NOMO-1 (cell line): ENCODE data around the gene MLLT1.

Source experiments
- DNase-seq, 2 experiments: peaks; one replicate each; lab custom pipeline; 2025; ENCODE audit not compliant: unreplicated experiment in 2 of 2; lab: John Stamatoyannopoulos, UW

MLLT1 gene

DNA sequence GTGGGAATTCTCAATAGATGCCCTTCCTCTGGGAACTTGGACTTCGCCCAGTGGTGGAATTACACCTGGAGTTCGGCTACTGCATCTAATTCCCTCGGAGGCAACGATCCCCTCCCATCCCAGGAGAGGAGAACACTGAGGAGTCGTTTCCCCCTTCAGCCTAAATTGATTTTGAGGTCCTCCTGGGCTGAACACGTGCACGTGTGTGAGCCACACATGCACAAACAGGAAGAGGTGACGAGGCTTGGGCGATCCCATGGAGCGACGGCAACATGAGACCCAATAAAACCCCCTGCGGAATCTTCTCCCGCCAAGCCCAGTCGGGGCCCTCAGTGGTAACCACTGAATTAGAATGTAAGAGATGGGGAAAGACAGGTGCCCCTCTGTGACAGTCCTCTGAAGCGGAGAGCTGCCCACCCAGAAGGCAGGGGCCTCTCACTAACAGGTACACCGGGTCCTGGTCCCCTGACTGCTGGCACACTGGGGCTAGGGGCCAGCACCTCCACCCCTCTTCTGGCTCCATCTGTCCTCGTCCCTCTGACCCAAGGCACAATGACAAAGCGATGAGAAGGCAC is 4.5 kb downstream of the MLLT1 start:
- no peak for DNase-seq

DNA sequence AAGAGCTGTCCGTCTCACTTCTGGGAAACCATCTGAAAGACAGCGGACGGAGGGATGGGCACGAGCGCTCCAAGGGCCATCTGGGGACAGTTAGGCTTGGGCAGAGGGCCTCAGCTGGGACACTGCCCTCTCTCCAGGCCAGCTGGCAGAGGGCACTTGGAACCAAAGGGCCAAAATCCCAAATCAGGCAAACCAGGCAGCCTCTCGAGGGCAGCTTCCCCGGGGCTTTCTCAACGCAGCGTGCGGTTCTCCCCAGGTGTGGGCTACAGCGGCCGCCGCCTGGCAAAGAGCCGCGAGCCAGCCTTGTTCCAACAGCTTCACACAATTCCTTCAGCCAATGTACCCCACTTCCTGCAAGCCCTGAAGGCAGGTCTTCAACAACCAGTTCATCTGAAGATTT is 5.0 kb downstream of the MLLT1 start:
- DNase-seq = no peak

DNA sequence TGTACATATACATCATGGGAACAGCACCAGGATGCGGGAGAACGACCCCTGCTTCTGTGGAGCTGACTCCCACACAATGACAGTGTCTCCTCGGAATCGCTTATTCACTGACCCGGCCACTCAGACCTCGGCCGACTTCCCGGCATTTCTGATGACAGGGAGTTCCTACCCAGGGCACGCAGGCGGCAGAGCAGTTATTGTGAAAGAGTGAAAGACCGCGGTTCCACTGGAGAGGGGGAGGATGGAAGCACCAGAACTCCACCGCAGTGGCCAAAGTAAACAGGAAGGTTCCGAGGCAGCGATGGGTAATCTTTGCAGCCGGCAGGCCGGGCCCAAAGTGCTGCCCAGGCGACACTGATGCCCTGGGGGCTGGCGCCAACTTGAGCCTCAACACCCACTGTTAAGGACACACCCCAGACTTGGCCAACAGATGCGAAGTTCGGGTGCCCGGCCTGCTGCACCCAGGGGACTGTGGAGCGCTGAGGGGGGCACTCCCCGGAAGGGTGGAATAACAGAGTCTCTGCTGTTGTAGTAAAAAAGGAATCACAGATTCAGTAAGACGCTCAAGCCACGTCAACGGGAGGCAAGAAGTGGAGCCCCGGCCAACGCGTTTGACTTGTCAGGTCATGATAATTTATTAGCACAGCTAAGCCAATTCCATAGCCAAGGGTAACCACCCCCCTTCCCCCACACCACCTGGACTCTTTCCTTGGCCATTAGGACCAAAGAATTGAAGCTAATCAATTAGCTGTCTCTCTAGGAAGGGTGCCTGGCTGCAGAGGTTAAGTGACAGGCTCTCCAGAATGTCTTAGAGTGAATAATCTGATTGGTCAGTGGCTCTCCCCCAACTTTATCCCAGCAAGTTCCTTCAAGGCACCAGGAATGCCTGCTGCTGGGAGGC is 5.8 kb downstream of the MLLT1 start:
- peak; percentile 72 to 79 for DNase-seq

DNA sequence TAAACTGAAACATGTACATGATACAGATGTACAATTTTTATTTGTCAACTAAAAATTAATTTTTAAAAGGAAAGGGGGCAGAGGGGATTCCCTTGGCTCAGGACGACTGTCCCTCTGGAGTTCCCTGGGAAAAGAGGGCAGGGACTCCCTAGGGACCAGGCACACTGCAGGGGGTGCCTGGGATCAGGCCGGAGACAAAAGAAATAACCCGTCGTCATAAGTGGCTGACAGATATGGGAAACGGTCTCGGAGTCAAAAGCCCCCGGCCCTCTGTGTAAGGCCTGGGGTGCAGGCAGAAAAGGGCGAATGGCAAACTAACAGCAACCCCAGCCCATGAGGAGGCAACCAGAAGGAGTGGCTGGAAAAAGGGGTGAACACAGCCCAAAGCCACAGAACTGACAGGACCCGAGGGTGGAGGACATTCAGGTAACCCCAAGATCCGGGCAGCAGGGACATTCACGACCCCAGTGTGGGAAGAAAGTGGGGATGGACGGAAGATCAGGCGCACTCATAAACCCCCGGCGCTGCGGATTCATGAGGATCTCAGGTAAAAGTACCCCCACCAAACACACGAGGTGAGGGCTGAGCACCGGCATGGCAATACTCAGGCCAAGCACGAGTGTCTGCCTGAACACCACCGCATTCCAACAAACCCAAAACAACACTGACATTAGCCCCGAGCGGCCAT is 6.7 kb downstream of the MLLT1 start:
- no peak for DNase-seq

DNA sequence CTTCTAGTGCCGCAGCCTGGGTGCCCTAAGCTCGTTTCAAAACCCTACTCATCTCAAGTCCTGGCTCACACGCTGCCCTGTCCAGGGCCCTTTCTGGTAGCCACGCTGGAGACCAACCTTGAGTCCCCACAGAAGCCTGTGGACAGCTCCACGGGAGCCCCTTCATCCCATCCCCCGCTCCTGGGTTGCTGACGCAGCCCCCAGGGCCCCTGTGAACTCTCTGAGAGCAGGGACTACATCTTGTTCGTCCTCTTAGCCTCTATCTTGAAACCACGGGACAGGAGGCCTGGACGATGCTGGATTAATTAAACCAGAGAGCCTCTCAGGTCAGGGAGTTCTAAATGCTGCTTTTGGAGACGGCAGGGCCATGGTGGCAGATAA is 7.4 kb downstream of the MLLT1 start:
- no peak for DNase-seq

DNA sequence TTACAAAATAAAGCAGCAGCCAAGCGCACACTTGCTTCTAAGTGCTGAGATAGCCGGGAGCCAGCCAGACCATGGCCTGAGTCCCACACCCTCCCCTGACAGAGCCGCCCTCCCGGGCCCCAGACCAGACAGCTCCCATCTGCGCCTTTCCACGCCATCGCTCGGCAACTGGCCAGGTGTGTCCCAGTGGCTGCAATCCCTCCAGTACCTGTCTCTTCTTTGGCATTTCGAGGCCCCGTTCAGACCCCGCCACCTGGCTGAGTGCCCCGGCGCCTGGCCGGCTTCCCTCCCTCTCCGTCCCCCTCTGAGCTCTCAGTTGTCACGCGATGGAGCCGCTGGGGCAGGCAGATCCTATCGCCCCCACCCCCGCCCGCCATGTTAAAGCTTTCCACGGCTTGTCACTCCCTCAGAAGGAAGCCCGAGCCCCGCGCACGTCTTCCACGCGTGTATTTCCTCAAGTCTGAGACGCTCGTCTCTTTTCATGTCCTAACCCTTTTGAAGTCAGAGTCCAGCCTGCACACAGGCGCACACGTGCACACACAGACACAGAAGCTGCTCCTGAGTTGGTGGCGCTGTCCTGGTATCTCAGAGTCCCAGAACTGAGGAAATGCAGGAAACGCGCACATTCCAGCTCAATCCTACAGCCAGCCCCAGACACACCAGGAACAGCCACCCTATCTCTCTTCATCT is 7.9 kb downstream of the MLLT1 start:
- DNase-seq = no peak

DNA sequence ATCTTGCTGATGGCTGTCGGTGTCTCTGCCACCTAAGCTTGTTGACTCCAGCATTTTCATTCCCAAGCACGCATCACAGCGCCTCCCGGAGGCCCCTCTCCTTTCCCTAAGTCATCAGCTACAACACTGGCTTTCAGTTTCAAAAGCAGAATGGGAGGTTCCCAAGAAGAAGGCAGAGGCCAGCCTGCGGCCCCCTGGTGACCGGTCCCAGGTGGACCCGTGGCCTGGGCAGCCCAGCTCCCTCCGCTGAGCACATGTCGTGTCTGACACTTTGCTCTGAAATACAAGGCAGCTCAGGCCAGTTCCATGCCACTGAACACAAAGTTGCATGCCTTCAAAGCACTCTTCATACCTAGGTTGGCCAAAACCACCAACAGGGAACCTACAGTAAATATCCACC is 8.5 kb downstream of the MLLT1 start:
- DNase-seq = no peak

DNA sequence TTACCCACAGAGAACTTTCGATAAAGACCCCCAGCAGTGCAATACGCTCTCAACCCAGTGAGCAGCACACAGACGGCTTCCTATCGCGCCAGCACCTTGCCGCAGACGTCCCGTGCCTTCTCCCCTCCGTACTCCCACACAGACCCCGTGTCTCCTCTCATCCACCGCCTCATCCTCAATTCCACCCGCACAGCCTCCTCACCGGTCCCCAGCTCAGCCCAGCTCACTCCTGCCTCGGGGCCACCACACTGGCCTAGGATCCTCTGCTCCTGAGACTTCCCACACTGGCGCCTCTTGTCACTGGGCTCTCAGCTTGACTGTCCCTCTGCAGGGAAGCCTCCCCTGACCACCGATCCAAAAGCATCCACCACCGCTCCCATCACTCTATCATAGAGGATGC is 9.0 kb downstream of the MLLT1 start:
- no peak for DNase-seq

DNA sequence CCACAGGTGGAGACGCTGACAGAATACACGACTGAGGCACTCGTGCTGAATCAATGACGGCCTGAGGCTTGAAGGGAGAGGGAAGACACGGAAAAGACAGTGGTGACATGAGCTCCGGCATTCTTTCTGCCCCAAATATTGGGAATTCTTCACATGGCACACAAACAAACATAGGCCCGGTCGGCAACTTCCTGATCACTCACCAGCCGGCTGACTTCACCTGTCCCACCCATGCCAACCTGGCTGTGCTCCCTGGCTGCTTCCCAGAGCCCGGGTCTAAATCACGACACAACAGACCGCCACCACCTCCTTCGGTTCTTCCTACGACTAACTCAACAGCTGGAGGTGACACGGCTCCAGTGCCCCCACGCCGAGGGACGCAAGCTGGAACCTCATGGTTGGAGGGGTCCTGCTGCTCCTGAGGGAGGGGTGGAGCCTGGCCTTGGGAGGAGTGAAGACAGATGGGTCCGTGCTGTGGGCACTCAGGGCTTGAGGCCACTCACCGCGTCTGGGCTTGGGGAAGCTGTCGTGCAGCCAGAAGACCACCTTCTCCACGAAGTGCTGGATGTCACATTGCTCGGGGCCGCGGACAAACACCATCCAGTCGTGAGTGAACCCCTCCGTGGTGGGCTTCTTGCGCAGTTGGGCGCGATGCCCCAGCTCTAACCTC is 9.6 kb downstream of the MLLT1 start:
- DNase-seq = no peak

DNA sequence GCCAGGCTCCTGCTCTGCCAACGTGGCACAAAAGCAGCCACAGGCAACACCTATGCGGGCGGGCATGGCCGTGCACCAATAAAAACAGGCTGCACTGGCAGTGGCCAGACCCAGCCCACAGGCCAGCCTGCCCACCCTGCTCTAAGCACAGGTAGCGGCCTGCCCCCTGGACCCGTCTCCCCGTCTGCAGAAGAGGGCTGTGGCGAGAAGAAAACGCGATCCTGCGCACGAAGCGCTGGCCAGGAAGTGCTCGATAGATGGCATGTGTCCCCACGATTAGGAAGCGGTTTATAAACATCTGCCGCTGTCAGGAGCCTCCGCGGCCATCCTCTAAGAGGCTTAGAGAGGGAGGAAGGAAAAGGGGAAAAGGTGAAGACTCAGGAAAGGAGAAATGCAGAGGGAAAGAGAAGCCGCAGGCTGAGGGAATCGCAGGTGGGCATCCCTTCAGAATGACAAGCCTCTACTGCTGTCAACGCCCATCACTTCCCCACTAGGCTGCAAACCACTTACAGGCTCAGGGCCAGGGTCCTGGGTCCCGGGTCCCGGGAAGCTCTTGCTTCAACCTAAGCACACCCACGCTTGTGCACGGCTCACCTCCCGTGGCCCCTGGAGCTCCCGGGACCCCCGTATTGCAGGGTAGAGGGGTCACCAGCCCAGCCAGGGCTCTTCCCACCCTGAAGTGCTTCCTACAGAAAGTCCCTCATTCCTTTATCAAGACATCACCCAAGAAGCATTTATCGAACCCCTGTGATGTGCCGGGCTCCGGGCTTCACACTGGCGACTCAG is 10.5 kb downstream of the MLLT1 start:
- DNase-seq = no peak

DNA sequence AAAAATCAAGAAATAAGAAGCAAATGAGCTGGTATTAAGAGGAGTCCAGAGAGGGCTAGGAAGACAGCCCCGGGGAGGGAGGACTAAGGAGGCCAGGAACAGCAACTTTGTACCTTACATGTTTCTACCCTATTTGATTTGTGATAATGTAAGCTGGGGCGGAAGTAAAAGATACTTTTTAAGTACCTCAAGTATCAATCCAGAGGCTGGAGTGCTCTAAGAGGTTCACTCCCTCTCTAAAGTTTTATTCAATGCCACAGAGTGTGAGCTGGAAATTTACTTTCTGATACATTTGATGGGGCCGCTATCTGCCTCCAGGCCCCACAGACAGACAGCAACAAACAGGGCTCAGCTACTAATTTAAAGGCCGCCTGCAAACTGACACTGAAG is 11.4 kb downstream of the MLLT1 start:
- DNase-seq = no peak

DNA sequence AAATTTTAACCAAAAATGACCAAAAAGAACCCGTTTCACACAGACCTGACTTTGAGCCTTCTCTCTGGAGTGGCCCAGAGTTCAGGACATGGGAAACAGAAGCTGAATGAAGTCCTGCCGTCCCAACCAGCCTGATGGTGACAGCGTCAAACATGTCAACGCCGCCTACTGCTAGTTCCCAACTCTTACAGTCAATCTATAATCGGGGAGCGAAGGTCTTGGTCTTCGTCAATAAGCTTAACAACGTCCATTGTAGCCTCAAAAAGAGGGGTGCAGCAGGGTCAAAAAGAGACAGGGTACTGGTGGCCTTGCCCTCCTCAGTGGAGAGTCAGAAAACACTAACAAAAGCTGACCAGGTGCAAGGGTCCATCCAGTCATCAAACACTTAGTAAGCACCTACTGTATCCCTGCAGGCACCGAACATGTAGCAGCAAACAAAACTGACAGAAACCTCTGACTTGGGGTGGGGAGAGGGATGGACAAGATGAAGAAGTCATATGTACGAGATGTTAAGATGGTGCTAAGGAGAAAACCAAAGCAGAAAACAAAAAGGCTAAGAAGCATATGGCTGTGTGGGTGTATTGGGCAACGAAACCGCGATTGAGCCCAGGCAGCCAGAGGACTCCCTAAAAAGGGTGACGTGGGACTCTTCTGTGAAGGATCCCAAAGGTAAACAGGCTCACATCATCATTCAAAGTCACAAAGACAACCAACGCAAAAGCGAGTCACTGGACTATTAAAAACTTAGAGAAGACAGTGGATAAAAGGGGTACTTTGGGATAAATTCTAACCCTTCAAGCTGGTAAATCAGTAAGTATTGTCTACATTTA is 12.0 kb downstream of the MLLT1 start:
- DNase-seq = no peak

DNA sequence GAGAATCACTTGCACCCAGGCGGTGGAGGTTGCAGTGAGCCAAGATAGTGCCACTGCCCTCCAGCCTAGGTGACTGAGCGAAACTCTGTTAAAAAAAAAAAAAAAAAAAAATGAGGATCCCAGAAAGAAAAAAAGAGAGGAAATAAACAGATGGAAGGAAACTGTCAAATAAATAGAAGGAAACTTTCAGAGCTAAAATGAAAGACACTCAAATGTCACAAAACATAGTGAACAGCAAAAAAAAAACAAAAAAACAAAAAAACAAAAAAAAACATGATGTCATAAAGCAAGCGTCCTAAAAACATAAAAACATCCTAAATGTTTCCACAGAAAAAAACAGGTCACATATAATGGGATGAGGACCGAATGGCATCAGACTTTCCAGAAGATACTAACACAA is 15.0 kb downstream of the MLLT1 start:
- no peak for DNase-seq

DNA sequence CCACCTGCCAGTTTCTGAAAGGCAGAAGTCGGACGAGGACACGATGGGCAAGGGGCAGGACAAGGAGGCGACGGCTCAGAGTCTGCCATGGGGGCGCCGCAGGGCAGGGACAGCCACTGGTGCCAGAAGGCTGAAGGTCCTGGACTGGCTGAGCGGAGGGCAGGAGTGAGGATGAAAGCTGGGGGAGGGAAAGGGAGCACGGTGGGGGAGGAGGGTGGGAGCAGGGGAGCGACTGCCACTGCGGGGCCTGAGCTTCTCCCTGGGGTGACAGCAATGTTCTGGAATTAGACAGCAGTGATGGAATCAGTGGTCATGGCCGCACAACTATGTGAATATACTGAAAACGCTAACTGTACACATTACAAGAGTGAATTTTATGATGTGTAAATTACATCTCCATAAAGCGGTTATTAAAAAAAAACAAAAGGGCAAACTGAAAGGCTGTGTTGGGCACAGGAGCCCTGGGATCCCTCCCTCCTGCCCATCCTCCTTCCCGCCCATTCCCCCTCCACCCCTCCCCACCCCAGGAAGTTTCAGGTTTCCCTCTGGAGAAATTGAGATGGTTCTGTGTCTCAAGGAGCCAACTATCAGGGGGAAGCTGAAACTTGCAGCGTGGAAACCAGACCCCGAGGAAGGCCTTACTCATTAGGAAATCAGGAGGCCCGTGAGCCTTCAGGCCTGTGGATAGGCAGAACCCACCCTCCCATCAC is 15.9 kb downstream of the MLLT1 start:
- no peak for DNase-seq

DNA sequence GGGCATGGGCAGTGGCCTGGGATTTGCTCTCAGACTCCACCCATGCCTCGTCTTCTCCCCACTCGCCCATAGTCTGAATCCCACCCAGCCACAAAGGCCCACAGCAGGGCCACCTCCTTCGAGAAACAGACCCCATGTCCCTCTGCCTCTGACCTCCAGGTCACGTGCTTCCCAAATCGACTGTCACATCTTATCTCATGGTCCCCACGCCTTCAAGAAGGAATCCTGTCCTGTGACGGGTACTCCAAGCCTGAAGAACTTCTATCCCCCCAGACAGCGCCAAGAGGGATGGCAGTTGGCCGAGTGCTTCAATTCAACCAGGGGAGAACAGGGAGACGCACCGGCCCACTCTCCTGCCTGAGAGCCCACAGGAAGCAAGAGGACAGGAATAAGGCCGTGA is 16.5 kb downstream of the MLLT1 start:
- DNase-seq = no peak

DNA sequence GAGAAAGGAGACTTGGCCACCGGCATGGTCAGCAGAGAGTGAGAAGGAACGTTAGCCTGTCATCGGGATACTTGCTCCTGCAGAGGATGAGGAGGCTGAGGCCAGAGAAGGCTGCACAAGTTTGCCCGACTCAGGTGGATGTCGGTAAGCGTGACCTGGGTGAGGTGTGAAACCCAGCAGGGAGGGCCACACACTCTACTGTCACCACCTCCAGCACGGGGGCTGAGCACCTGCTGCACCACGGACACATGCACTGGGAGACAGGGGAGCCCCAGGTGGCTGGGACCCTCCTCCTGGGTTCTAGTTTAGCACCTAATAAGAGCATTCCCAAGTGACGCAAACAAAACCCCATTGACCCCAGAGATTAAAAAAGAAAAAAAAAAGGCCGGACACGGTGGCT is 17.3 kb downstream of the MLLT1 start:
- DNase-seq = no peak

DNA sequence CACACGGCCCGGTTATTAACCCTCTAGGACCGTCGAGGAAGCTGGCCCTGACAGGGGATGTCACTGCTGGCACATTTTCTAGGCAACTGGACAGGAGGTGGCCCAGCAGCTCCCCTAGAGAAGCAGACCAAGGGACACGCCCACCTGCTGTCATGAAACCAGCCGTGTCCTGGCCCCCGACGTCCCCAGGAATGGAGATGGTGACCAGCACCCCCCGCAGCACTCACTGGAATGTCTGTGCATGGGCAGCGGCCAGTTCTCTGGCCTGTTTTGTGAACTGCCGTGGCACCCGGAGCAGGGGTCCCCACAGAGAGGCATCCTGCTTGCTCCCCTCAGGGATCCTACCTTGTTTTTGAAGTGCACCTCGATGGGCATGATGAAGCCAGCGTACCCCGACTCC is 17.9 kb downstream of the MLLT1 start:
- DNase-seq = no peak

DNA sequence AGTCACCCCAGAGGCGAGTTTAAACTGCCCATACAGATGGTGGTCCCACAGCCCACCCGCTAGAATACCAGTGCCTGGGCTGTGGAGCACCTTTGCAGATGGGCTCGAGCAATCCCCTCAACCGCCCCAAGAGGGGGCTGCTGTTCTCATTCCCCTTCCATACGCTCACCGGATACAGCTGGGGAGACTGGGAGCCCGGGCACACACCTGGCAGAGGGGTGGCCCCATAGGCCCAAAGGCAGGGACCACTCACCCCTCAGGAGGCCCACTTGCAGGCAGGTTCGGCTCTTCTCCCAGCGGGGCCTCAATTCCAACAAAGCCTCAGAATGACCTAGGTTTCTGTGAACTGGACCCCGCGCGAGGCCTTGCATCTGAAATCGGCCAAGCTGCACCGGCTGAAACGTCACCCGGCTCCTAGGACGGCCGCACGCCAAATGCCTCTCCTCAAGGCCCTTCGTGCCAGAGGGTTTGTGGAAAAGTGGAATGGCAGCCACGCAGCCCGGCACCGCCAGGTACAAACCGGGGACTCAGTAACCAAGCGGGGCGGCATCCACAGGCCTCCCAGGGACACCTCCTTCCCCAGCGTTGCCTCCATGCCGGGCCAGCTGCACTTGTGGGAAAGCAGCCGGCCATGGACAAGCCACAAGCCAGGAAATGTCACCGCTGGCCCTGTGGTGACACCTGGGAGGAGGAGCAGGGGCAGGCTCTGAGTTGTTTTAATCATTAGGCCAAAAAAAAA is 18.7 kb downstream of the MLLT1 start:
- no peak for DNase-seq
